Stimulated activated CD4-positive, alpha-beta T cell treated with anti-CD3 and anti-CD28 coated beads, Interleukin-2, amount 100 ng/mL, for 4 hours (primary cell): ENCODE data around the gene EXD1.
"Not testable (repeated sequence)": the region's sequence is repeated elsewhere in the genome, so short reads cannot be mapped to it uniquely, and the experiment has no call there.

Source experiments
- DNase-seq: peaks from one replicate; pipeline ENCODE4 v3.0.0-alpha.2; 2020; ENCODE audit warnings: low read depth

EXD1 gene

DNA sequence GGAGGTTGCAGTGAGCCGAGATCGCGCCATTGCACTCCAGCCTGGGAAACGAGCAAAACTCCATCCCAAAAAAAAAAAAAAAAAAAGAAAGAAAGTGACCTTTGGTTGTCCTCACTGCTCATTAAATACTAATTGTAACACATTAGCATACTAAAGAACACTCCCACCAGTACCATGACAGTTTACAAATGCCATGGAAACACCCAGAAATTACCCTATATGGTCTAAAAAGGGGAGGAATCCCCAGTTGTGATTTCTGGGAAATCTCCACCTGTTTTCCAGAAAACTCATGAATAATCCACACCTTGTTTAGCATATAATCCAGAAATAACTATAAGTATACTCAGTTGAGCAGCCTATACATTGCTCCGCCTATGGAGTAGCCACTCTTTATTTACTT is 90.9 kb downstream of the EXD1 start:
- DNase-seq, result no peak

DNA sequence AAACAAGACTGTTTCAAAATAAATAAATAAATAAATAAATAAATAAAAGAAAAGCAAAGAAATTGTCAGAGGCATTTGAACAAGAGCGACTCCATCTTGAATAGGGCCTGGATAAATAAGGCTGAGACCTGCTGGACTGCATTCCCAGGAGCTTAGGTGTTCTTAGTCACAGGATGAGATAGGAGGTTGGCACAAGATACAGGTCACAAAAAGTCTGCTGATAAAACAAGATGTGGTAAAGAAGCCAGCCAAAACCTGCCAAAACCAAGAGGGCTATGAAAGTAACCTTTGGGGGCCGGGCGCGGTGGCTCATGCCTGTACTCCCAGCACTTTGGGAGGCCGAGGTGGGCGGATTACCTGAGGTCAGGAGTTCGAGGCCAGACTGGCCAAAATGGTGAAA is 91.4 kb downstream of the EXD1 start:
- not testable (repeated sequence) for DNase-seq

DNA sequence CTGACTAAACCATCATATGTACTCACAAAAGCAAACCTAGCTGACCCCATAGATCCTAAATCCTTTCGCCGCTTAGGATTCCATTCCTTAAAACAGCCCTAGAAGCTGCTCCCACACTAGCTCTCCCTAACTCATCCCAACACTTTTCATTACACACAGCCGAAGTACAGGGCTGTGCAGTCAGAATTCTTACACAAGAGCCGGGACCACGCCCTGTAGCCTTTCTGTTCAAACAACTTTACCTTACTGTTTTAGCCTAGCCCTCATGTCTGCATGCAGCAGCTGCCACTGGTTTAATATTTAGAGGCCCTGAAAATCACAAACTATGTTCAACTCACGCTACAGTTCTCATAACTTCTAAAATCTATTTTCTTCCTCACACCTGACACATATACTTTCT is 95.0 kb downstream of the EXD1 start:
- DNase-seq, result not testable (repeated sequence)

DNA sequence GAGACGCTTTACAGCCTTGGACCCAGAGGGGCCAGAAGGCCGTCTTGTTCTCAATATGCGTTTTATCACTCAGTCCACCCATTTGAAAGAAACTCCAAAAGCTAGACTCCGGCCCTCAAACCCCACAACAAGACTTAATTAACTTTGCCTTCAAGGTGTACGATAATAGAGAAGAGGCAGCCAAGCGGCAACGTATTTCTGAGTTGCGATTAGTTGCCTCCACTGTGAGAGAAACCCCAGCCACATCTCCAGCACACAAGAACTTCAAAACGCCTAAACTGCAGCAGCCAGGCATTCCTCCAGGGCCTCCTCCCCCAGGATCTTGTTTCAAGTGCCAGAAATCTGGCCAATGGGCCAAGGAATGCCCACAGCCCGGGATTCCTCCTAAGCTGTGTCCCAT is 97.1 kb downstream of the EXD1 start:
- no peak for DNase-seq
